ENCODE measurements around the gene SSX3.
"Not testable (repeated sequence)": the region's sequence is repeated elsewhere in the genome, so short reads cannot be mapped to it uniquely, and the experiment has no call there.

SSX3 gene

GRCh38 chrX:48356315-48357094 lies at the start of gene SSX3:
Gene SSX3 (minus strand): TSS chrX:48356703. CDS start chrX:48355249, 1,454 bp downstream.
- not testable (repeated sequence) for DNase-seq

DNA sequence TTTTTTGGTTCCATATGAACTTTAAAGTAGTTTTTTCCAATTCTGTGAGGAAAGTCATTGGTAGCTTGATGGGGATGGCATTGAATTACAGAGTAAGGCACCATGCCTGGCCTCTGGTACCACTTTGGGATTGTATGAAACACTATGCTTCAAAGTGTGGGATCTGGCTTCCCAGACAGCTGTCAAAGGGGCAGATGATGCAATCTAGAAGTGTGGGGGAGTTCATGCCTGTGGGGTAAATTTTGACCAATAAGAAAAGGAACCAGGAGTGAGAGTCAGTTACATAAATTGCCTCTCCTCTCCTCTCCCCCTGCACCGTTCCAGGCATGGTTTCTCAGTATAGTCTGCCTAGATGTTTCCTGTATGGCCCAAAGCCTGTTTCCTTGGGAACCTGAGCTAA lies 41.3 kb upstream of the SSX3 start:
- not testable (repeated sequence) for DNase-seq

DNA sequence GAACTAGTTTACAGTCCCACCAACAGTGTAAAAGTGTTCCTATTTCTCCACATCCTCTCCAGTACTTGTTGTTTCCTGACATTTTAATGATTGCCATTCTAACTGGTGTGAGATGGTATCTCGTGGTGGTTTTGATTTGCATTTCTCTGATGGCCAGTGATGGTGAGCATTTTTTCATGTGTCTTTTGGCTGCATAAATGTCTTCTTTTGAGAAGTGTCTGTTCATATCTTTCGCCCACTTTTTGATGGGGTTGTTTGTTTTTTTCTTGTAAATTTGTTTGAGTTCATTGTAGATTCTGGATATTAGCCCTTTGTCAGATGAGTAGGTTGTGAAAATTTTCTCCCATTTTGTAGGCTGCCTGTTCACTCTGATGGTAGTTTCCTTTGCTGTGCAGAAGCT lies 40.4 kb upstream of the SSX3 start:
- not testable (repeated sequence) for DNase-seq

DNA sequence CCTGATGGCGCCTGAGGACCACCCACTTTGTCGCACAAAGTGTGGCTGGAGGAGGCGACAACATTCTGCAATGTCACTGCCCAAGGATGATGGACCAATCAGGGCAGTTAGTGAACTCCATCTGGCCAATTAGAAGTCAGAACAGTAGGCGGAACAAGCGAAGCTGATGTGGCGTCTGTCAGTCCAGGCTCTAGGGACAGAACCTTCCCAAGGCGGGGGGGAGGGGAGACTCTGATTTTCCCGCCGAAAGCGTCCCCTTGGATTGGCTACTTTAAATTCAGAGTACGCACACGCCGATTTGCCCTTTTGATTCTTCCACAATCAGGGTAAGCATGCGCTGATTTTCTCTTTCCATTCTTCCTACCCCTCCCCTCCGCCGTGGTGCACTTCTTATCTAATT lies 26.7 kb upstream of the SSX3 start, which contains the start of gene SSX4:
Gene SSX4 (plus strand): TSS at position 301 of the 400 bp plus-strand sequence. CDS start 515 bp downstream, outside the sequence.
- not testable (repeated sequence) for DNase-seq

DNA sequence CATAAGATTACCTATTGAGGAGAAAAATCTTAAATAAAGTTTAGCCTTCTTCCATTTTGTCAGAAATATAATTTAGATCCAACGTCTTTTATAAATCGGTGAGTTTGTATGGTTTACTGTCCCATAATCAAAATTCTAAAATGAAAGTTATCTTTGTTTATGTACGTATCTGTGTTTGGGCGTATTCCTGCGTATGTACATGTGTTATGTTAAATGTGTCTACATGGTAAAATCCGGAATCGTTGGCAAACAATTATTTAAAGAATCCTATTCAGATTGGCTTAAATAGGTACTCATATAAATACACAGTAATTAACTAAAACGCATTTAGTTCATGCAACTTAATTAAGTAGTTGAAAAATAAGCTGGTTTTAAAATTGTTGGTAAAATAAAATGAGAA lies 13.9 kb upstream of the SSX3 start:
- DNase-seq: not testable (repeated sequence)

DNA sequence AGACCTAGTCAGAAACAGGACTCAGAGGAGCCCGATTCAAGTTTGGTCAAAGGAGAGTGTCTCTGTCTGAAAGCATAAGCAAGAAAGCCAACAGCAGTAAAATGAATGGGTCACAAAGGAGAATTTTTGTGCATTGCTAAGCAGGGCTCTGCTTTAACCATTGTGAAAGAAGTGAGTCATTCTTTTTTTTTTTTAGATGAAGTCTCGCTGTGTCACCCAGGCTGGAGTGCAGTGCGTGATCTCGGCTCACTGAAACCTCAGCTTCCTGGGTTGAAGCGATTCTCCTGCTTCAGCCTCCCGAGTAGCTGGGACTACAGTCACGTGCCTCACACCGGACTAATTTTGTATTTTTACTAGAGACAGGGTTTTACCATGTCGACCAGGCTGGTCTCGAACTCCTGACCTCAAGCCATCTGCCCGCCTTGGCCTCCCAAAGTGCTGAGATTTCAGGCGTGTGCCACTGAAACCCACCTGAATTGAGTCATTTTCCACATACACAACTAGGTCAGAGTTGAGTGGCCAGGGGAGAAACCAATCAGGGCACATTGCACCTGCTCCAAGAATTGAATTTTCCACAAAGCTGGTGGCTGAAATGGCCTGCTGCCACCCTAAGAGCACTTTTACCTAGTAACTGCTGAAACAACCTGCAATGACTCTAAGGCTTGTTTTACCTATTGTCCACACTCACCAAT lies 11.4 kb upstream of the SSX3 start:
- DNase-seq: not testable (repeated sequence)

GRCh38 chrX:48359281-48359680 lies 2.8 kb upstream of the SSX3 start:
- DNase-seq: peak; percentile 2 to 60

DNA sequence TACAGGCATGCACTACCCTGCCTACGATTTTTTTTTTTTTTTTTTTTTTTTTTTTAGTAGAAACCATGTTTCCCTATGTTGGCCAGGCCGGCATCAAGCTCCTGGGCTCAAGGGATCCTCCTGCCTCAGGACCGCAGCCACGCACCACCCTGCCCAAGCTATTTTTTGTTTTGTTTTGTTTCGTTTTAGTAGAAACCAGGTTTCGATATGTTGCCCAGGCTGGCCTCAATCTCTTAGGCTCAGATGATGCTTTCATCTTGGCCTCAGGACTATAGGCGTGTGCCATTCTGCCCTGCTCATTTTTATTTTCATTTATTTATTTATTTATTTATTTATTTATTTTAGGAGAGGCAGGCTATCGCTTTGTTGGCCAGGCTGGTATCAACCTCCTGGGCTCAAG lies 1.2 kb upstream of the SSX3 start:
- no peak for DNase-seq

DNA sequence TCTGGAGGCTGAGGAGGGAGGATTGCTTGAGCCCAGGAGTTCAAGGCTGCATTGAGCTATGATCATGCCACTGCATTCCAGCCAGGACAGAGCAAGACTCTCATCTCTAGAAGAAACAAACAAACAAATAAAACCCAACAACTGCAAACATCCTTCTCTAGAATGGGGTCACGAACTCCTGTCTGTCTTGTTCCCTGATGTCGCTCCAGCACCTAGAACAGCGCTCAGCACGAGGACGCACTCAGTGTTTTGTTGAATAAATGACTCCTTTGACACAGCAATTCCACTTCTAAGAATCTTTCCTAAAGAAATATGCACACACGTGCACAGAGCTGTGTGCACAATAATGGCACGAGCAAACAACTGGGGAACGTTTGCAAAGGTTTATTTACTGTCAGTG lies 10.4 kb downstream of the SSX3 start:
- not testable (repeated sequence) for DNase-seq

DNA sequence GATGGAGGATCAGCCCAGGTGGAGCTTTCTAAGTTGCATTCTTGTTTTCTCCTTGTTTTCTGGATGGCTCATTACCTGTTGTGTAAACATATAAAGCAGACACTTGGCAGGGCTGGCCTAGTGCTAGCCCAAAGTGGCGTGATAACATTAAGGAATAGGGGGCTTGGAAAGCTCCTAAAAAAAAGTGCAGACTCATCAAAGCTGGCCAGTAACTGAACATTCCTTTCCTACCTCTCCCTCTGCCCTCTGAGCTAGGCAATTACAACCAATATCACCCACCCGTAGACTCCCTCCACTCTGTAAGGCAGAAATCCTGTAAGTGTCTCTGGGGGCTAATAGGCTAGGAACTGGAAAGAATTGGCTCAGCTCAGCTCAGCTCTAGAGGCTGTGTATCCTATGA lies 42.5 kb downstream of the SSX3 start:
- DNase-seq: not testable (repeated sequence)

DNA sequence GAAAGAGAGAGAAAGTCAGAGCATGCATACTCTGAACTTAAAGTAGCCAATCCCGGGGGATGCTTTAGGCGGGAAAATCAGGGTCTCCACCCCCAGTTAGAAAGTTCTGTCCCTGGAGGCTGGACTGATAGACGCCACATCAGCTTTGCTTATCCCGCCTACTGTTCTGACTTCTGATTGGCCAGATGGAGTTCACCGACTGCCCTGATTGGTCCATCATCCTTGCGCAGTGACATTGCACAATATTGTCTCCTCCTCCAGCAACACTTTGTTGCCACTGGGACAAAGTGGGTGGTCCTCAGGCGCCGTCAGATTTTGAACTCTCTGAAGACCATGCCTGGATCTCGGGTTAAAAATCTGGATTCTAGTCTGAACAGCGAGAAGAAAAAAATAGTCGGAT lies 50.3 kb downstream of the SSX3 start:
- no peak for DNase-seq

Measured in NCI-H524 (cell line).